DOHH2 (cell line): ENCODE results near the gene UBQLN3.

Experiments
- CTCF ChIP-seq: fragments of 200-600 bp; sonication (generic); IDR thresholded peaks from one replicate; pipeline ENCODE4 v1.5.1; 2014; ENCODE audit warnings: antibody characterized with exemption, mild to moderate bottlenecking, low read depth, low read length; ENCODE audit not compliant: poor library complexity, severe bottlenecking
- EZH2phosphoT487 ChIP-seq: fragments of 200-600 bp; sonication (generic); IDR thresholded peaks from 2 replicates; pipeline ENCODE4 v1.6.1; 2017; ENCODE audit warnings: borderline replicate concordance, mild to moderate bottlenecking, antibody characterized with exemption, low read length, moderate library complexity, mixed read lengths

GRCh38 chr11:5508605-5509004 is 1.2 kb downstream of the UBQLN3 start:
- TF ChIP-seq CTCF = no peak
- no peak for TF ChIP-seq EZH2phosphoT487
